HepG2 (cell line): ENCODE measurements around the gene GBE1. TPM values are rescaled to one million over a fixed set of nuclear protein-coding genes. Genes with fewer than 3 reads are reported as not detected.

Experiments used
- CCDC6 ChIP-seq: sonication (generic); formaldehyde crosslinking; IDR thresholded peaks from 2 replicates; pipeline ENCODE4 v1.8.1; 2022; ENCODE audit warnings: mild to moderate bottlenecking, missing genetic modification reagents, moderate library complexity
- HDAC2 ChIP-seq: sonication (generic); formaldehyde crosslinking; IDR thresholded peaks from 2 replicates; pipeline ENCODE4 v1.4.0; 2020; ENCODE audit warnings: missing genetic modification reagents
- HOXA3 ChIP-seq: sonication (generic); formaldehyde crosslinking; IDR thresholded peaks from 2 replicates; pipeline ENCODE4 v1.5.0; 2020; ENCODE audit warnings: missing genetic modification reagents
- NCOA5 ChIP-seq: sonication (generic); formaldehyde crosslinking; IDR thresholded peaks from 2 replicates; pipeline ENCODE4 v1.4.0; 2020; ENCODE audit warnings: missing genetic modification reagents
- NFYC ChIP-seq: IDR thresholded peaks from 2 replicates; pipeline ENCODE4 v1.6.1; 2016; ENCODE audit warnings: missing genetic modification reagents, missing compliant biosample characterization
- POGZ ChIP-seq: sonication (generic); formaldehyde crosslinking; IDR thresholded peaks from 2 replicates; pipeline ENCODE4 v1.4.0; 2020; ENCODE audit warnings: mild to moderate bottlenecking, missing genetic modification reagents
- POLR2AphosphoS5 ChIP-seq: IDR thresholded peaks from 2 replicates; pipeline ENCODE4 v1.6.1; 2012; ENCODE audit warnings: low read depth, low read length
- PTBP1 ChIP-seq: fragments of 200-400 bp; formaldehyde crosslinking; IDR thresholded peaks from 2 replicates; pipeline ENCODE4 v1.6.1; 2018; ENCODE audit warnings: low read length, low read depth; ENCODE audit not compliant: poor library complexity, severe bottlenecking
- TBL1XR1 ChIP-seq: fragments of 150-350 bp; IDR thresholded peaks from 2 replicates; pipeline ENCODE4 v1.6.1; 2014; ENCODE audit warnings: borderline replicate concordance, low read length; ENCODE audit not compliant: partially characterized antibody
- U2AF2 ChIP-seq: fragments of 200-400 bp; formaldehyde crosslinking; IDR thresholded peaks from 2 replicates; pipeline ENCODE4 v1.6.1; 2017; ENCODE audit warnings: low read depth, mild to moderate bottlenecking, low read length
- ZNF17 ChIP-seq: sonication (generic); formaldehyde crosslinking; IDR thresholded peaks from 2 replicates; pipeline ENCODE4 v1.5.0; 2020; ENCODE audit warnings: mild to moderate bottlenecking, missing genetic modification reagents
- ZNF207 ChIP-seq: fragments of 450-650 bp; IDR thresholded peaks from 2 replicates; pipeline ENCODE4 v1.6.1; 2016; ENCODE audit warnings: antibody characterized with exemption, borderline replicate concordance
- ZNF430 ChIP-seq: sonication (generic); formaldehyde crosslinking; IDR thresholded peaks from 2 replicates; pipeline ENCODE4 v1.9.0; 2021; ENCODE audit warnings: mild to moderate bottlenecking, missing genetic modification reagents
- ZNF570 ChIP-seq: sonication (generic); formaldehyde crosslinking; IDR thresholded peaks from 2 replicates; pipeline ENCODE4 v1.4.0; 2020; ENCODE audit warnings: mild to moderate bottlenecking, missing genetic modification reagents, borderline replicate concordance
- ZNF644 ChIP-seq: IDR thresholded peaks from 2 replicates; pipeline ENCODE4 v1.6.1; 2016; ENCODE audit warnings: low read depth
- ZNF646 ChIP-seq: sonication (generic); formaldehyde crosslinking; IDR thresholded peaks from 2 replicates; pipeline ENCODE4 v1.9.0; 2021; ENCODE audit warnings: mild to moderate bottlenecking, missing genetic modification reagents
- ZNF678 ChIP-seq: sonication (generic); formaldehyde crosslinking; IDR thresholded peaks from 2 replicates; pipeline ENCODE4 v1.4.0; 2020; ENCODE audit warnings: mild to moderate bottlenecking, missing genetic modification reagents
- ZNF724P ChIP-seq: sonication (generic); formaldehyde crosslinking; IDR thresholded peaks from 2 replicates; pipeline ENCODE4 v1.8.0; 2022; ENCODE audit warnings: missing genetic modification reagents, borderline replicate concordance
- polyA plus RNA-seq, 8 experiments: library from polyadenylated mRNA; depleted of rRNA in 3 of 8; stranded (reverse) in 7 of 8; unstranded in 1 of 8; fragments of >200 nt; fragmentation: Illumina TruSeq in 4 of 8; extraction: Trizol in 4 of 8; gene quantifications; 2 replicates each; pipeline versions ENCODE4 v1.2.1 to v1.2.3, GENCODE V29; 2011 to 2016; ENCODE audit warnings: low read depth in 4 of 8, missing spikeins in 1 of 8, mixed read lengths in 1 of 8; ENCODE audit not compliant: insufficient read depth in 1 of 8
- total RNA-seq, 5 experiments: library from RNA; depleted of rRNA; stranded (reverse); fragments of >200 nt; fragmentation: Illumina TruSeq; extraction: Trizol; gene quantifications; 2 replicates each; pipeline ENCODE4 v1.2.3, GENCODE V29; 2016; ENCODE audit warnings: low read depth in 1 of 5
- TF ChIP-seq, protein P1 (sequence below): sonication (generic); formaldehyde crosslinking; IDR thresholded peaks from 2 replicates; pipeline ENCODE4 v1.5.0; 2020; ENCODE audit warnings: mild to moderate bottlenecking, missing genetic modification reagents, borderline replicate concordance
- TF ChIP-seq, protein P2 (sequence below): sonication (generic); formaldehyde crosslinking; IDR thresholded peaks from 2 replicates; pipeline ENCODE4 v1.8.1; 2022; ENCODE audit warnings: low read depth, mild to moderate bottlenecking, missing genetic modification reagents

The GBE1 gene
- total and polyA plus RNA-seq, 2 of the 13 experiments (the other 11 are each of a cell fraction or from before 2014, with no cell fraction given), result 22.9 to 36.1 TPM

DNA sequence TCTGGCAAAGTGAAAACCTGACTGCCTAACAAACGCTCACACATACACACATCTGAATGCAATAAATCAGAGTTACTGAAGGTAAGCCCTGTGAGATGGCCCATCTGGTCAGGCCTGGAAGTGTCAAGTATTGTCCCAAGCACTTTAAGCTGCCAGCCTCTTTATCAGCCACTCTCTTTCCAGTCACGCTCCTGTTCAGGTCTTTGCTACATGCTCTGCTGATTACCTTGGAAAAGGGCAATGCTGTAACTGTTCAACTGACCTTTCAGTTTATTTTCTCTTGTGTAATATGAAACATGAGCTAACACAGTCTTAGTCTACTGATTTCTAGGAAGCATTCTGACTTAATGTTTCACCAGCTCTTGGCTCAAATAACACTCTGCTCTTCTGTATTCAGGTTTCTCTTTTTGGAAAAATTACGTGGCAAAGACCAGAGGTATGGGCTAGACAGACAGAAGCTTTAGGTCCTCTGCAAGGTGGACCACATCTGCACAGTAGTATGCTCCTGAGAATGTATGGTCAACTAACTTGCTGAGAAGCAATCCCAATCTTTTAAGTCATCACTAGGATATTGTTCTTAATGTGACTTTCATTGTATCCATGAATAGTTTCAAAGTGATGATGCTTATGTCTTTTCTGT is 44.5 kb downstream of the GBE1 start (continued):
- TF ChIP-seq HDAC2 (CRISPR knock-in tag), result peak; percentile 95
- TF ChIP-seq ZNF430 (CRISPR knock-in tag), result no peak
- TF ChIP-seq PTBP1, result no peak
- TF ChIP-seq TBL1XR1, result peak; percentile 99
- TF ChIP-seq, protein P1, sequence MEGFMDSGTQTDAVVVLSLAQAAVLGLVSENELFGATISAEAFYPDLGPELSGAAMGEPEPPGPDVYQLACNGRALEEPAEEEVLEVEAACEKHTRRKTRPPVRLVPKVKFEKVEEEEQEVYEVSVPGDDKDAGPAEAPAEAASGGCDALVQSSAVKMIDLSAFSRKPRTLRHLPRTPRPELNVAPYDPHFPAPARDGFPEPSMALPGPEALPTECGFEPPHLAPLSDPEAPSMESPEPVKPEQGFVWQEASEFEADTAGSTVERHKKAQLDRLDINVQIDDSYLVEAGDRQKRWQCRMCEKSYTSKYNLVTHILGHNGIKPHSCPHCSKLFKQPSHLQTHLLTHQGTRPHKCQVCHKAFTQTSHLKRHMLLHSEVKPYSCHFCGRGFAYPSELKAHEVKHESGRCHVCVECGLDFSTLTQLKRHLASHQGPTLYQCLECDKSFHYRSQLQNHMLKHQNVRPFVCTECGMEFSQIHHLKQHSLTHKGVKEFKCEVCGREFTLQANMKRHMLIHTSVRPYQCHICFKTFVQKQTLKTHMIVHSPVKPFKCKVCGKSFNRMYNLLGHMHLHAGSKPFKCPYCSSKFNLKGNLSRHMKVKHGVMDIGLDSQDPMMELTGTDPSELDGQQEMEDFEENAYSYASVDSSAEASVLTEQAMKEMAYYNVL (CRISPR knock-in tag), result peak; percentile 84
- no peak for TF ChIP-seq ZNF646 (CRISPR knock-in tag)
- peak; percentile 95 for TF ChIP-seq POGZ (CRISPR knock-in tag)
- TF ChIP-seq ZNF644 (CRISPR knock-in tag), result peak; percentile 83
- TF ChIP-seq NFYC (CRISPR knock-in tag), result no peak
- TF ChIP-seq, protein P2, sequence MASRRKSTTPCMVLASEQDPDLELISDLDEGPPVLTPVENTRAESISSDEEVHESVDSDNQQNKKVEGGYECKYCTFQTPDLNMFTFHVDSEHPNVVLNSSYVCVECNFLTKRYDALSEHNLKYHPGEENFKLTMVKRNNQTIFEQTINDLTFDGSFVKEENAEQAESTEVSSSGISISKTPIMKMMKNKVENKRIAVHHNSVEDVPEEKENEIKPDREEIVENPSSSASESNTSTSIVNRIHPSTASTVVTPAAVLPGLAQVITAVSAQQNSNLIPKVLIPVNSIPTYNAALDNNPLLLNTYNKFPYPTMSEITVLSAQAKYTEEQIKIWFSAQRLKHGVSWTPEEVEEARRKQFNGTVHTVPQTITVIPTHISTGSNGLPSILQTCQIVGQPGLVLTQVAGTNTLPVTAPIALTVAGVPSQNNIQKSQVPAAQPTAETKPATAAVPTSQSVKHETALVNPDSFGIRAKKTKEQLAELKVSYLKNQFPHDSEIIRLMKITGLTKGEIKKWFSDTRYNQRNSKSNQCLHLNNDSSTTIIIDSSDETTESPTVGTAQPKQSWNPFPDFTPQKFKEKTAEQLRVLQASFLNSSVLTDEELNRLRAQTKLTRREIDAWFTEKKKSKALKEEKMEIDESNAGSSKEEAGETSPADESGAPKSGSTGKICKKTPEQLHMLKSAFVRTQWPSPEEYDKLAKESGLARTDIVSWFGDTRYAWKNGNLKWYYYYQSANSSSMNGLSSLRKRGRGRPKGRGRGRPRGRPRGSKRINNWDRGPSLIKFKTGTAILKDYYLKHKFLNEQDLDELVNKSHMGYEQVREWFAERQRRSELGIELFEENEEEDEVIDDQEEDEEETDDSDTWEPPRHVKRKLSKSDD, result 0 out of 2 replicates have a peak, but pooled peaks have one; percentile 39
- peak; percentile 56; the same call in 1 of the 2 replicates for TF ChIP-seq CCDC6 (CRISPR knock-in tag)
- TF ChIP-seq ZNF17, result no peak
- no peak for TF ChIP-seq NCOA5 (CRISPR knock-in tag)
- no peak for TF ChIP-seq U2AF2
- TF ChIP-seq POLR2AphosphoS5, result no peak
- no peak for TF ChIP-seq ZNF570
- peak; percentile 51; the same call in 1 of the 2 replicates for TF ChIP-seq HOXA3 (CRISPR knock-in tag)
- TF ChIP-seq ZNF678, result no peak
- 0 out of 2 replicates have a peak, but pooled peaks have one; percentile 41 for TF ChIP-seq ZNF724P (CRISPR knock-in tag)
- no peak for TF ChIP-seq ZNF207
